Endothelial cell of umbilical vein (primary cell): ENCODE data around the gene NFIA.

Source experiments
- EZH2 ChIP-seq: IDR thresholded peaks from 2 replicates; pipeline ENCODE4 v1.6.1; 2012; ENCODE audit warnings: borderline replicate concordance, low read depth, mild to moderate bottlenecking, moderate library complexity, low read length, inconsistent platforms; ENCODE audit not compliant: severe bottlenecking
- MYC ChIP-seq: IDR thresholded peaks from one replicate; pipeline ENCODE4 v1.6.1; 2011; ENCODE audit warnings: mild to moderate bottlenecking, low read depth, low read length
- POLR2A ChIP-seq: IDR thresholded peaks from 2 replicates; pipeline ENCODE4 v1.6.1; 2012; ENCODE audit warnings: low read depth, mild to moderate bottlenecking, control low read depth, low read length
- POLR2AphosphoS5 ChIP-seq: IDR thresholded peaks from 2 replicates; pipeline ENCODE4 v1.6.1; 2012; ENCODE audit warnings: low read depth, mild to moderate bottlenecking, control low read depth, low read length, moderate library complexity; ENCODE audit not compliant: insufficient read depth
- TF ChIP-seq, protein P1 (sequence below), 2 donors: IDR thresholded peaks; 1 replicate in 1 of 2; 2 replicates in 1 of 2; pipeline ENCODE4 v1.5.1; 2011; ENCODE audit warnings: low read length in 2 of 2, mild to moderate bottlenecking in 2 of 2, moderate library complexity in 2 of 2, control low read depth in 1 of 2, inconsistent platforms in 1 of 2, low read depth in 1 of 2; ENCODE audit not compliant: insufficient read depth in 1 of 2; ENCODE audit errors: extremely low read depth in 1 of 2

DNA sequence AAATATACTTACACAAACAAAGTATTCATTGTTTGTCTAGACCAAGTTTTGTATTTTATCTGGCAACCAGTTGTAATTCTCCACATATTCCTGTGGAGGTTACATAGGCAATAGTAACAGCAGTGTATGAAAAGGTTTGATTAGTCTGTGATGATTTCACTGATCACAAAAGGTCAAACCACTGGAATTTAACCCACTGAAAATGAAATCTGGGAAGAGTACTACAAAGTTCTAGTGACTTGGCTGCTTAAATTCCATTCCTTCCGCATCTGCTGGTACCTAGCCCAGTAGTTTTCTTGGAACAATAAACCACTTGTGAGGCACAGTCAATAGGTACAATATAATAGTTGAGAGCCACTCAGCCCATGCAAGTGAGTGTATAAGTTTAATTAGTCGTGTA is 205.4 kb downstream of the NFIA start:
- TF ChIP-seq, protein P1, sequence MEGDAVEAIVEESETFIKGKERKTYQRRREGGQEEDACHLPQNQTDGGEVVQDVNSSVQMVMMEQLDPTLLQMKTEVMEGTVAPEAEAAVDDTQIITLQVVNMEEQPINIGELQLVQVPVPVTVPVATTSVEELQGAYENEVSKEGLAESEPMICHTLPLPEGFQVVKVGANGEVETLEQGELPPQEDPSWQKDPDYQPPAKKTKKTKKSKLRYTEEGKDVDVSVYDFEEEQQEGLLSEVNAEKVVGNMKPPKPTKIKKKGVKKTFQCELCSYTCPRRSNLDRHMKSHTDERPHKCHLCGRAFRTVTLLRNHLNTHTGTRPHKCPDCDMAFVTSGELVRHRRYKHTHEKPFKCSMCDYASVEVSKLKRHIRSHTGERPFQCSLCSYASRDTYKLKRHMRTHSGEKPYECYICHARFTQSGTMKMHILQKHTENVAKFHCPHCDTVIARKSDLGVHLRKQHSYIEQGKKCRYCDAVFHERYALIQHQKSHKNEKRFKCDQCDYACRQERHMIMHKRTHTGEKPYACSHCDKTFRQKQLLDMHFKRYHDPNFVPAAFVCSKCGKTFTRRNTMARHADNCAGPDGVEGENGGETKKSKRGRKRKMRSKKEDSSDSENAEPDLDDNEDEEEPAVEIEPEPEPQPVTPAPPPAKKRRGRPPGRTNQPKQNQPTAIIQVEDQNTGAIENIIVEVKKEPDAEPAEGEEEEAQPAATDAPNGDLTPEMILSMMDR (IDR thresholded peaks at IDR 0.05; ENCODE audit: extremely low read depth in 1 of 2, insufficient read depth in 1 of 2, low read depth in 1 of 2, low read length in 2 of 2): no peak
- TF ChIP-seq POLR2A (no peak), POLR2AphosphoS5 (peak; percentile 53), EZH2 (no peak), MYC (no peak)
